WTC11 (cell line): Measurements from ENCODE around the gene HID1. TPM values are rescaled to one million over a fixed set of nuclear protein-coding genes. Genes with fewer than 3 reads are reported as not detected.

Experiments
- ATAC-seq: fragments of 200-7000 bp; cut with Tn5 transposase; 2 replicates; pipeline ENCODE4 v1.10.0; 2021; ENCODE audit warnings: mild to moderate bottlenecking, moderate library complexity
- CTCF ChIA-PET: fragments of 300-600 bp; sonication (Branson Sonifier 250); formaldehyde crosslinking; loops from one replicate; lab custom pipeline; 2021; ENCODE audit warnings: antibody characterized with exemption; lab: Charles Lee
- POLR2A ChIA-PET: fragments of 350-600 bp; sonication (Branson Sonifier 250); formaldehyde crosslinking; loops from one replicate; lab custom pipeline; 2021; ENCODE audit warnings: antibody characterized with exemption; lab: Charles Lee
- DNase-seq: peaks from one replicate; pipeline ENCODE4 v3.0.0; 2021; ENCODE audit warnings: low spot score
- H3K27ac Mint-ChIP-seq: 2 replicates; pipeline ENCODE4 v1.8.0; 2021; ENCODE audit warnings: mixed read lengths
- H3K27me3 Mint-ChIP-seq: 2 replicates; pipeline ENCODE4 v1.8.0; 2021; ENCODE audit warnings: low read depth, mild to moderate bottlenecking, moderate library complexity, mixed read lengths
- H3K36me3 Mint-ChIP-seq: 2 replicates; pipeline ENCODE4 v1.8.0; 2021; ENCODE audit warnings: mixed read lengths
- H3K4me1 Mint-ChIP-seq: 2 replicates; pipeline ENCODE4 v1.8.0; 2022; ENCODE audit warnings: mixed read lengths
- H3K4me3 Mint-ChIP-seq: 2 replicates; pipeline ENCODE4 v1.8.0; 2021; ENCODE audit warnings: mild to moderate bottlenecking, moderate library complexity, mixed read lengths
- H3K9me3 Mint-ChIP-seq: 2 replicates; pipeline ENCODE4 v1.8.0; 2021; ENCODE audit warnings: mixed read lengths
- ATF3 ChIP-seq: sonication (generic); formaldehyde crosslinking; conservative IDR thresholded peaks from 2 replicates; pipeline ENCODE4 v1.8.1; 2022; ENCODE audit warnings: mild to moderate bottlenecking, missing genetic modification reagents
- CREM ChIP-seq: sonication (generic); formaldehyde crosslinking; IDR thresholded peaks from 2 replicates; pipeline ENCODE4 v1.8.1; 2022; ENCODE audit warnings: mild to moderate bottlenecking, missing genetic modification reagents, moderate library complexity
- EMX1 ChIP-seq: fragments of 250-450 bp; sonication (Bioruptor Pico); IDR thresholded peaks from 2 replicates; pipeline ENCODE4 v1.8.0; 2021; ENCODE audit warnings: mild to moderate bottlenecking
- FOXK1 ChIP-seq: sonication (generic); formaldehyde crosslinking; IDR thresholded peaks from 2 replicates; pipeline ENCODE4 v1.8.0; 2022; ENCODE audit warnings: mild to moderate bottlenecking, moderate library complexity, missing genetic modification reagents
- JAZF1 ChIP-seq: fragments of 250-450 bp; sonication (Bioruptor Pico); IDR thresholded peaks from 2 replicates; pipeline ENCODE4 v1.9.0; 2021; ENCODE audit warnings: moderate library complexity, mild to moderate bottlenecking, inconsistent platforms
- MLX ChIP-seq: sonication (generic); formaldehyde crosslinking; IDR thresholded peaks from 2 replicates; pipeline ENCODE4 v1.8.1; 2023; ENCODE audit warnings: mild to moderate bottlenecking, missing genetic modification reagents, moderate library complexity
- NFYB ChIP-seq: sonication (generic); formaldehyde crosslinking; conservative IDR thresholded peaks from 2 replicates; pipeline ENCODE4 v1.8.0; 2022; ENCODE audit warnings: low read depth, missing genetic modification reagents
- NR2C2 ChIP-seq: sonication (generic); formaldehyde crosslinking; IDR thresholded peaks from 2 replicates; pipeline ENCODE4 v1.8.0; 2022; ENCODE audit warnings: mild to moderate bottlenecking, missing genetic modification reagents
- NR3C1 ChIP-seq: sonication (generic); formaldehyde crosslinking; conservative IDR thresholded peaks from 2 replicates; pipeline ENCODE4 v1.8.1; 2023; ENCODE audit warnings: low read depth, mild to moderate bottlenecking, missing genetic modification reagents
- PREB ChIP-seq: sonication (generic); formaldehyde crosslinking; IDR thresholded peaks from 2 replicates; pipeline ENCODE4 v1.8.1; 2022; ENCODE audit warnings: mild to moderate bottlenecking, missing genetic modification reagents, moderate library complexity, borderline replicate concordance
- SMAD3 ChIP-seq: sonication (generic); formaldehyde crosslinking; IDR thresholded peaks from 2 replicates; pipeline ENCODE4 v1.8.0; 2022; ENCODE audit warnings: missing genetic modification reagents, mild to moderate bottlenecking, borderline replicate concordance
- SOX15 ChIP-seq: fragments of 250-450 bp; sonication (Bioruptor Pico); IDR thresholded peaks from 2 replicates; pipeline ENCODE4 v1.9.0; 2021; ENCODE audit warnings: mild to moderate bottlenecking
- USF1 ChIP-seq: sonication (generic); formaldehyde crosslinking; IDR thresholded peaks from 2 replicates; pipeline ENCODE4 v1.8.0; 2022; ENCODE audit warnings: mild to moderate bottlenecking, missing genetic modification reagents
- USF2 ChIP-seq: sonication (generic); formaldehyde crosslinking; IDR thresholded peaks from 2 replicates; pipeline ENCODE4 v1.8.1; 2023; ENCODE audit warnings: mild to moderate bottlenecking, missing genetic modification reagents, moderate library complexity
- ZNF121 ChIP-seq: sonication (generic); formaldehyde crosslinking; IDR thresholded peaks from 2 replicates; pipeline ENCODE4 v1.8.0; 2023; ENCODE audit warnings: missing genetic modification reagents
- ZNF423 ChIP-seq: fragments of 250-450 bp; sonication (Bioruptor Pico); IDR thresholded peaks from 2 replicates; pipeline ENCODE4 v2.1.2; 2022; ENCODE audit warnings: mild to moderate bottlenecking, moderate library complexity
- total RNA-seq: library from RNA; stranded (reverse); gene quantifications from 3 replicates; pipeline ENCODE4 v1.2.3, GENCODE V29; 2021

HID1 gene
- total RNA-seq, 1 experiment from 2014 or later, result 16.7 TPM

GRCh38 chr17:74945543-74945942 is 27.0 kb downstream of the HID1 start:
- Mint-ChIP-seq H3K4me3 (no peak overlapping the region), H3K27ac (no peak overlapping the region), H3K9me3 (no peaks in the 10 kb centered on the region), H3K27me3 (peaks cover 10% of the 10 kb centered on the region), H3K4me1 (peaks cover 19% of the 10 kb centered on the region), H3K36me3 (no peaks in the 10 kb centered on the region)
- TF ChIP-seq NR2C2 (CRISPR knock-in tag) (no peak), SMAD3 (CRISPR knock-in tag) (no peak), CREM (no peak), NFYB (CRISPR knock-in tag) (no peak), EMX1 (CRISPR knock-in tag) (no peak), ATF3 (CRISPR knock-in tag) (no peak), USF2 (CRISPR knock-in tag) (no peak), JAZF1 (CRISPR knock-in tag) (no peak), PREB (CRISPR knock-in tag) (no peak), NR3C1 (CRISPR knock-in tag) (no peak), ZNF121 (no peak), SOX15 (CRISPR knock-in tag) (no peak), MLX (CRISPR knock-in tag) (no peak)
- ChIA-PET POLR2A (no interaction called here), CTCF (interaction anchor here (1.0 to 5.9 kb wide), 4 partner anchors 12 to 26 kb away, joined by 3 to 56 read pairs (median 4); partner anchors contain the start of gene OTOP2)
- no peak for DNase-seq
- no peak for ATAC-seq

GRCh38 chr17:74943808-74944522 is 28.6 kb downstream of the HID1 start:
- CTCF ChIA-PET, result interaction anchor here (1.1 to 5.9 kb wide), 5 partner anchors 14 to 153 kb away, joined by 3 to 56 read pairs (median 3); no protein-coding TSS in a partner anchor
- no peak overlapping the region; the same call in 1 of the 2 replicates for H3K27ac Mint-ChIP-seq

GRCh38 chr17:74941128-74941725 is 31.3 kb downstream of the HID1 start:
- peaks cover 17% of the 10 kb centered on the region for H3K4me1 Mint-ChIP-seq
- no peak overlapping the region for H3K4me3 Mint-ChIP-seq
- no peak overlapping the region for H3K27ac Mint-ChIP-seq
- no peak for TF ChIP-seq FOXK1 (CRISPR knock-in tag)
- TF ChIP-seq, all 79 proteins: peak for 0
- ChIA-PET POLR2A (no interaction called here), CTCF (no interaction called here)
- no peaks in the 10 kb centered on the region for H3K9me3 Mint-ChIP-seq
- peaks cover 40% of the 10 kb centered on the region for H3K27me3 Mint-ChIP-seq
- DNase-seq (no peak), ATAC-seq (no peak)
- no peaks in the 10 kb centered on the region for H3K36me3 Mint-ChIP-seq

More at GRCh38 chr17:74943808-74944522, 28.6 kb downstream of the HID1 start:
- DNase-seq (peak; percentile 46), ATAC-seq (no peak; the same call in 1 of the 2 replicates)
- H3K9me3 Mint-ChIP-seq, result no peaks in the 10 kb centered on the region
- peaks cover 17% of the 10 kb centered on the region for H3K4me1 Mint-ChIP-seq
- H3K36me3 Mint-ChIP-seq, result no peaks in the 10 kb centered on the region
- H3K4me3 Mint-ChIP-seq, result no peak overlapping the region
- H3K27me3 Mint-ChIP-seq, result peaks cover 15% of the 10 kb centered on the region
- no peak for TF ChIP-seq USF1 (CRISPR knock-in tag)
- no peak for TF ChIP-seq NR3C1 (CRISPR knock-in tag)
- TF ChIP-seq ZNF423 (CRISPR knock-in tag), result peak; percentile 14; the same call in 1 of the 2 replicates
- POLR2A ChIA-PET, result interaction anchor here (0.6 kb wide), 1 partner anchor 827 kb away, joined by 5 read pairs; no protein-coding TSS in a partner anchor
